Skeletal muscle tissue (tissue), 5 donors: ENCODE results near the gene IFITM5. TPM values are rescaled to one million over a fixed set of nuclear protein-coding genes. Genes with fewer than 3 reads are reported as not detected.
A peak's percentile ranks its signal among the peaks of the same experiment; 100 is the strongest.

Source experiments
- H3K27ac ChIP-seq: one replicate; pipeline ENCODE4 v1.7.0; 2013; ENCODE audit warnings: mild to moderate bottlenecking, low read depth, low read length, inconsistent platforms
- H3K27me3 ChIP-seq, 3 donors: one replicate each; pipeline ENCODE4 v1.7.0; 2013; ENCODE audit warnings: low read length in 3 of 3; ENCODE audit not compliant: control insufficient read depth in 3 of 3, insufficient read depth in 3 of 3
- H3K36me3 ChIP-seq, 3 donors: one replicate each; pipeline ENCODE4 v1.7.0; 2013; ENCODE audit warnings: low read length in 3 of 3; ENCODE audit not compliant: control insufficient read depth in 3 of 3, insufficient read depth in 3 of 3
- H3K4me1 ChIP-seq, 3 donors: one replicate each; pipeline ENCODE4 v1.7.0; 2013; ENCODE audit warnings: low read length in 3 of 3, mild to moderate bottlenecking in 3 of 3; ENCODE audit not compliant: control insufficient read depth in 3 of 3, insufficient read depth in 3 of 3
- H3K4me3 ChIP-seq, 3 donors: one replicate each; pipeline ENCODE4 v1.7.0; 2013; ENCODE audit warnings: low read length in 3 of 3
- H3K9ac ChIP-seq, 3 donors: one replicate each; pipeline ENCODE4 v1.7.0; 2013; ENCODE audit warnings: low read length in 3 of 3, mild to moderate bottlenecking in 3 of 3, moderate library complexity in 2 of 3, low read depth in 1 of 3
- H3K9me3 ChIP-seq, 3 donors: one replicate each; pipeline ENCODE4 v1.7.0; 2013; ENCODE audit warnings: low read length in 3 of 3; ENCODE audit not compliant: control insufficient read depth in 3 of 3
- small RNA-seq: library from RNA; depleted of rRNA; stranded (forward); fragments of <200 nt; gene quantifications from one replicate; pipeline ENCODE3, GENCODE V24; 2014
- total RNA-seq: library from RNA; depleted of rRNA; stranded (reverse); fragments of >200 nt; gene quantifications from one replicate; pipeline ENCODE4 v1.2.3, GENCODE V29; 2014
- donor health status: Osteomylitis.

IFITM5 gene
- total RNA-seq, 1 donor from 2014 or later = not detected

DNA sequence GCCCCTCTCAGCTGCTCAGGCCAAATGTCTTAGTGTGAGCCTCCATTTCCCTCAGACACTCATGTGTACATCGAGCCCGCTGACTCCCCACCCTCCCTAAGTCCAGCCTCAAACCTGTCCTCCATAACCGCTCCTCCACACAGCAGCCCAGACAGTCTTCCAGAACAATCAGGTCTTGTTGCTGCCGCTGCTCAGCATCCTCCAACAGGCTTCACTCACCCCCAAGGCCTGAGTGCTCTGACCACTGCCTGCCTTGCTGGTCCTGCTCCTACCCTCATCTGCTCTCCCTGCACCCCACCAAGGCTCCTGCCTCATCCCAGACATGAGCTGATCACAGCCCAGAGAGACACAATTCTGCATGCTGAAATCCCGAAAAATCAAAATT lies 45.4 kb downstream of the IFITM5 start:
- H3K9me3 ChIP-seq = no peaks in the 10 kb centered on the region
- no peaks in the 10 kb centered on the region for H3K4me1 ChIP-seq
- peak overlapping the region in 1 of 3 donors; percentile 33 for H3K9ac ChIP-seq
- no peak overlapping the region for H3K4me3 ChIP-seq
- H3K27me3 ChIP-seq = peaks cover 0 to under 1% (median 0%) of the 10 kb centered on the region in 3 donors
- peaks cover 36 to 46% (median 40%) of the 10 kb centered on the region in 3 donors for H3K36me3 ChIP-seq
- no peak overlapping the region for H3K27ac ChIP-seq

DNA sequence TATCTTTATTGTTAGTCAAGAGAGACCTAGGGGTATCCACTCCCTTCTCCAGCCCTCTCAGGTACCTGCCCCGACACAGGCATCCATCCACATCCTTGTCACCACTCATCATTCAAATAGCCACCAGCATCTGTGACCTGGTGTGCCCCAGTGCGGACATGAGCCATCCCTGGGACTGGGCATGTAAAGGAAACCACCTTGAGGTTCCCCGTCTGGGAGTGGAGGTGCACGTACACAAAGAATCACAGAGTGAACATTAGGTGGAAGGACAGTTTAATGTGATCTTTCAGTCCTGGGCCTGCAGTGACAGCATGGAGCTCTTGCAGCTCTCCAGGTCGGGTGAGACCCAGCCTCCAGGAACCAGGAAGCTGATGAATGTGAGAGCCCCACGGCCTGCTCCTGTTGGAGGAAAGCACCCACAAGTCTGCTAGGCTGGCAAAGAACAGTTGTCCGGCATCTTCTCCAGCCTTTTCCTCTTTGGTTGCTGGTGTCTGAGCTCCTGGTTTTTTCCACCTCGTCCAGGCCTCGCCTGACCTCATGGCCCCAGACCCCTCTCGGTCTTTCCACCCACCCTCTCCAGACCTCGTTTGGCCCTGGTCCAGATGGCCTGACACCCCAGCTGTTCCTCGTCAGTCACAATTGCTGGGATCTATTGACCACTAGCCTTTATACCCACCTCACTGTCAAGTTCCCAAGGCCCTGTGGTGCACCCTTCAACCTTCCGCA lies 46.0 kb downstream of the IFITM5 start:
- no peaks in the 10 kb centered on the region for H3K9me3 ChIP-seq
- peaks cover 40 to 52% (median 45%) of the 10 kb centered on the region in 3 donors for H3K36me3 ChIP-seq

GRCh38 chr11:252666-253065 lies 46.7 kb downstream of the IFITM5 start:
- H3K9ac ChIP-seq = no peak overlapping the region
- H3K9me3 ChIP-seq = no peaks in the 10 kb centered on the region
- no peaks in the 10 kb centered on the region for H3K27me3 ChIP-seq
- no peaks in the 10 kb centered on the region for H3K4me1 ChIP-seq
- no peak overlapping the region for H3K4me3 ChIP-seq
- H3K27ac ChIP-seq = no peak overlapping the region
- H3K36me3 ChIP-seq = peaks cover 43 to 58% (median 52%) of the 10 kb centered on the region in 3 donors

More for the DNA sequence above, 46.0 kb downstream of the IFITM5 start:
- H3K27me3 ChIP-seq = no peaks in the 10 kb centered on the region
- no peaks in the 10 kb centered on the region for H3K4me1 ChIP-seq
- no peak overlapping the region for H3K27ac ChIP-seq
- peak overlapping the region in 1 of 3 donors; percentile 33 for H3K9ac ChIP-seq
- H3K4me3 ChIP-seq = no peak overlapping the region

DNA sequence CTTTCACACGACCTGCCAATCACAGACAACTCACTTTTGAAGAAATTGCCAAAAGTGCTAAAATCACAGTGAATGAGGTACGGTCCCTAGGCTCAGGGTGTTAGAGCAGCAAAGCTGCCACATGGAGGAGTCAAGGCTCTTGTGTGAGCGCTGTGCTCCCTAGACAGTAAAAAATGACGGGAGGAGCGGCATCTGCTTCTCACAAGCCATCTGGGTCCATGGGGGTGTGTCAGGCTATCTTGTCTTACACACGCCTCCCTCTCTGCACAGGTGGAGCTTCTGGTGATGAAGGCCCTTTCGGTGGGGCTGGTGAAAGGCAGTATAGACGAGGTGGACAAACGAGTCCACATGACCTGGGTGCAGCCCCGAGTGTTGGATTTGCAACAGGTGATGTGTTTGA lies 47.8 kb downstream of the IFITM5 start:
- H3K9ac ChIP-seq = no peak overlapping the region
- H3K27ac ChIP-seq = no peak overlapping the region
- H3K4me3 ChIP-seq = no peak overlapping the region
- peaks cover 53 to 69% (median 63%) of the 10 kb centered on the region in 3 donors for H3K36me3 ChIP-seq
- H3K27me3 ChIP-seq = no peaks in the 10 kb centered on the region
- H3K4me1 ChIP-seq = no peaks in the 10 kb centered on the region
- no peaks in the 10 kb centered on the region for H3K9me3 ChIP-seq

DNA sequence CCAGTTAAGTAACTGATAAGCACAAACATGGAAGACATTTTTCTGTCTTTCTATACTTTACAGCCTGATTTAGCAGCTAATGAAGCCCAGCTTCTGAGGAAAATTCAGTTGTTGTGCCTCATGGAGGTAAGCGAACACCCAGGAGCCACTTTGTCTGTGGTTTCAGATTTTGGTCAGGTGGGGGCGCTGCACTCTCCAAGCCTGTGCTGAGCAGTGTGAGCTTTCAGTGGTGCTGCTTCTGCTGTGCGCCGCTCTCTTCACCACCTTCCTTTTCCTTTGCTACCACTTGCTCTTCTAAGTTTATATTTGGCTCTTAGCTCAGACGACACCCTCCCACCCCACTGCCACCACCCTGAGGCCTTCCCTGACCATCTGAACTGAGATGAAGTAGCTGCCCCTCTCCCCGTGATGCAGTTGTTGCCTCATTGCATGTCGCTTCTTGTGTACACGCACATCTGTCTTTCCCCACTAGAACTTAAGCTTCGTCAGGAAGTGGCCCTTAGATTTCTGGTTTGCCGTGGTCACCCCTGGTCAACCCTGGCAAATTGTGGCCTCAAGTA lies 48.5 kb downstream of the IFITM5 start:
- H3K27ac ChIP-seq = no peak overlapping the region
- no peaks in the 10 kb centered on the region for H3K9me3 ChIP-seq
- H3K4me3 ChIP-seq = no peak overlapping the region
- H3K36me3 ChIP-seq = peaks cover 60 to 75% (median 70%) of the 10 kb centered on the region in 3 donors
- no peaks in the 10 kb centered on the region for H3K27me3 ChIP-seq
- H3K4me1 ChIP-seq = no peaks in the 10 kb centered on the region
- H3K9ac ChIP-seq = no peak overlapping the region

GRCh38 chr11:250274-250673 lies 49.1 kb downstream of the IFITM5 start:
- no peaks in the 10 kb centered on the region for H3K4me1 ChIP-seq
- H3K9me3 ChIP-seq = no peaks in the 10 kb centered on the region
- no peak overlapping the region for H3K9ac ChIP-seq
- H3K27me3 ChIP-seq = no peaks in the 10 kb centered on the region
- peaks cover 64 to 81% (median 76%) of the 10 kb centered on the region in 3 donors for H3K36me3 ChIP-seq
- no peak overlapping the region for H3K27ac ChIP-seq
- H3K4me3 ChIP-seq = no peak overlapping the region

DNA sequence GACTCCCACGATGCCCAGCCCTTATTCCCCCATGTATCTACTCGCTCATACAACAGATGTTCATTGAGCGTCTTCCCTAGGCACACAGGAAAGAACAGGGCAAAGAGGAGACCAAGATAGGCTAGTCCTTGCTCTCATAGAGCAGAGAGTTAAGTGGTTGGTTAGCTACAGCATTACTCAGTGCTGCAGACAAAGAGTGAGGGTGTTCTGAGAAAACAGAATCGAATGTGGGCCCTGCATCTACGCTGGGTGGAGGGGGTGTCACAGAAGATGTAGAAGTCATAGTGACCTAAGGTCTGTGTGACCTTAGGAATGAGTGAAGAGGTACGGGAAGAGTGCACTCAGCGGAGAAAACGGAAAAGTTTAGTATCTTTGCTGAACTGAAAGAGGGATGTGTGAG lies 50.3 kb downstream of the IFITM5 start:
- no peak overlapping the region for H3K27ac ChIP-seq
- H3K9ac ChIP-seq = no peak overlapping the region
- no peaks in the 10 kb centered on the region for H3K4me1 ChIP-seq
- H3K36me3 ChIP-seq = peaks cover 71 to 89% (median 86%) of the 10 kb centered on the region in 3 donors
- H3K27me3 ChIP-seq = no peaks in the 10 kb centered on the region
- no peak overlapping the region for H3K4me3 ChIP-seq
- H3K9me3 ChIP-seq = no peaks in the 10 kb centered on the region

Small RNA genes within 50 kb of the gene (small RNA-seq; reads per million reads assigned to genes)
- not detected for gene AC136475.6

Other genes starting within 250 kb of the IFITM5 start
- not detected for gene SCGB1C1, start 106.4 kb downstream of the IFITM5 start, total RNA-seq
- 8.9 TPM for gene BET1L, start 92.1 kb downstream of the IFITM5 start, total RNA-seq
- 87.7 TPM for gene RIC8A, start 91.8 kb downstream of the IFITM5 start, total RNA-seq
- 14.6 TPM for gene SIRT3, start 63.2 kb downstream of the IFITM5 start, total RNA-seq
- gene PSMD13, start 62.5 kb downstream of the IFITM5 start, total RNA-seq = 104 TPM
- gene NLRP6, start 21.1 kb downstream of the IFITM5 start, total RNA-seq = not detected
- 2.6 TPM for gene PGGHG, start 10.4 kb downstream of the IFITM5 start, total RNA-seq
- 6.3 TPM for gene IFITM2, start 8.3 kb upstream of the IFITM5 start, total RNA-seq
- 13.0 TPM for gene IFITM1, start 14.5 kb upstream of the IFITM5 start, total RNA-seq
- gene IFITM3, start 21.3 kb upstream of the IFITM5 start, total RNA-seq = 15.7 TPM
- 5.2 TPM for gene B4GALNT4, start 70.0 kb upstream of the IFITM5 start, total RNA-seq
- 1.0 TPM for gene PKP3, start 94.7 kb upstream of the IFITM5 start, total RNA-seq
- gene SIGIRR, start 115.5 kb upstream of the IFITM5 start, total RNA-seq = 5.7 TPM
- gene ANO9, start 142.5 kb upstream of the IFITM5 start, total RNA-seq = not detected
- gene PTDSS2, start 150.8 kb upstream of the IFITM5 start, total RNA-seq = 21.4 TPM
- 84.5 TPM for gene RNH1, start 207.7 kb upstream of the IFITM5 start, total RNA-seq
- 63.2 TPM for gene HRAS, start 236.1 kb upstream of the IFITM5 start, total RNA-seq
- under 0.01 TPM for gene LRRC56, start 238.0 kb upstream of the IFITM5 start, total RNA-seq